Spinal cord (tissue), 10 donors: ENCODE measurements around the gene ATOH8. TPM values are rescaled to one million over a fixed set of nuclear protein-coding genes. Genes with fewer than 3 reads are reported as not detected.

Experiments used
- DNase-seq, 6 donors: peaks; one replicate each; pipeline versions ENCODE4 v3.0.0 to v3.0.0-alpha.2; 2013 to 2015; ENCODE audit warnings: low spot score in 6 of 6, low read depth in 4 of 6
- H3K27ac ChIP-seq: one replicate; pipeline ENCODE4 v1.5.1; 2013; ENCODE audit warnings: low read depth, low read length, control low read depth
- H3K27me3 ChIP-seq: one replicate; pipeline ENCODE4 v1.6.1; 2013; ENCODE audit warnings: low read length; ENCODE audit not compliant: control insufficient read depth, insufficient read depth
- H3K36me3 ChIP-seq: one replicate; pipeline ENCODE4 v1.6.1; 2013; ENCODE audit warnings: low read length; ENCODE audit not compliant: control insufficient read depth, insufficient read depth
- H3K4me1 ChIP-seq: one replicate; pipeline ENCODE4 v1.6.1; 2013; ENCODE audit warnings: low read length; ENCODE audit not compliant: control insufficient read depth, insufficient read depth
- H3K4me3 ChIP-seq: one replicate; pipeline ENCODE4 v1.5.1; 2013; ENCODE audit warnings: low read depth, low read length, control low read depth
- H3K9me3 ChIP-seq: one replicate; pipeline ENCODE4 v1.6.1; 2013; ENCODE audit warnings: low read length; ENCODE audit not compliant: control insufficient read depth, insufficient read depth
- WGBS: methylation state at CpG from one replicate; pipeline ENCODE4 v1.1.5; 2013; ENCODE audit warnings: missing lambda C conversion rate; ENCODE audit not compliant: insufficient coverage; 5-methylcytosine and 5-hydroxymethylcytosine counted together
- polyA plus RNA-seq, 2 donors: library from polyadenylated mRNA; unstranded; fragments of 120-200 nt; gene quantifications; one replicate each; pipeline ENCODE4 v1.2.1, GENCODE V29; 2013; ENCODE audit not compliant: insufficient read length in 2 of 2
- total RNA-seq, 2 donors: library from RNA; depleted of rRNA in 1 of 2; stranded (reverse); fragments of 120-200 nt in 1 of 2; fragments of >200 nt in 1 of 2; gene quantifications; one replicate each; pipeline versions ENCODE4 v1.2.3 to v1.2.4, GENCODE V29; 2013 to 2014
- donor health status: healthy.

The ATOH8 gene
- total and polyA plus RNA-seq, 4 donors = 5.8 to 25.8 (median 15.2) TPM

DNA sequence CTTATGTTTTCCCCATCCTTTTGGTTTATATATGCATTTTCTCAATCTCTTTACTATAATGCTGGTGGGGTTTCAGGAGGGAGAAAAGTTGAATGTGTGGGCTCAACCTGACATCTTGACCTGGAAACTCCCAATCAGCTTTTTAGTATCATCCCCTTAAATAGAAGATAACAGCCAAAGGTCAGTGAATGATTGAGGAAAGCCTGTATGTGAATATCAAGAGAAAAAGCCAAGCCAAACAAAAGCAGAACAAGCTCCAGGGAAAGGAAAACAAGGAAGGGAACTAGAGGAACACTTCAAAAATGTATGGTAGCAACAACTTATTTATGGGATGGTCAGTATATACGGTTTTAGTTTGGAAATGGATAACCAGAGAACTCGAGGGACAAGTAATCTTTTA is 28.3 kb upstream of the ATOH8 start:
- H3K4me1 ChIP-seq = peaks cover 16% of the 10 kb centered on the region
- H3K9me3 ChIP-seq = no peaks in the 10 kb centered on the region
- DNase-seq = no peak
- H3K4me3 ChIP-seq = no peak overlapping the region
- no peaks in the 10 kb centered on the region for H3K36me3 ChIP-seq
- H3K27ac ChIP-seq = no peak overlapping the region
- H3K27me3 ChIP-seq = no peaks in the 10 kb centered on the region
- no CpG with 5 or more reads among the region's 2 CpGs for WGBS

DNA sequence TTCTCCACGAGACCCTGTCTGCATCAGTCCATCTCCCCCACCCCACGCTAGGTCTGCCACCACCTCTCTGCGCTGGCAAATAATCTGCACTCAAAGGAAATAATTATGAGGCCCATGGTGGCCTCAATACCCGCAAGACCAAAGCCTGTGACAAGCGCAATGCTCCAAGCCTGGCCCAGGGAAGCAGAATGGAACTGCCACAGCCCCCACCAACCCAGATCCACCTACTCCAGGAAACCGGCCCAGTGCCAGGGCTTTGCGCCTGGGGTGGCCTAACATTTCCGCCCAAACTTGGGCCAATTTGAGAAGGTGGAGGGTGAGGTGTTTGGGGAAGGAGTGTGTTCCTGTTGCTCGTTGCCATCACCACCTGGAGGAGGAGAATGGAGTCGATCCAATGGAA is 26.0 kb upstream of the ATOH8 start:
- no peak for DNase-seq
- Histone ChIP-seq H3K4me1 (peaks cover 22% of the 10 kb centered on the region), H3K4me3 (no peak overlapping the region), H3K9me3 (no peaks in the 10 kb centered on the region), H3K27ac (no peak overlapping the region), H3K27me3 (no peaks in the 10 kb centered on the region), H3K36me3 (no peaks in the 10 kb centered on the region)
- WGBS = 91% methylated on average over 5 of the region's 10 CpGs

DNA sequence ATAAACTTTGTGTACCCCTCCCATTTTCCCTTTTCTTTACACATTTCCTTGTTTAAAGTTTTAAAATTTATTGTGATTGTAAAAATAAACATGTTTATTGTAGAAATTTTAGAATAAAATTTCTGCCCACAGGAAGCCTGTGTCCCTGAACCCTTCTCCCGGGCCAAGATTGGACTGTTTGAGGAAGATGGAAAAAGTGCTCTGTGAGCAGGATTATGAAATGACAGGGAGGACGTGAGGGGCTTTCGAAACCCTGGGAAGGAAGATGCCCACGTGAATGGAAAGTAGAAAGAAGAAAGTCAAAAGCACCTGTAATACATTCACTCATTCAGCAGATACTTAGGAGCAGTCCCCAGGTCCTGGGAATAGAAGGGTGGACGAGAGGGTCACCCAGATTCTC is 25.4 kb upstream of the ATOH8 start:
- Histone ChIP-seq H3K27ac (no peak overlapping the region), H3K4me1 (peaks cover 27% of the 10 kb centered on the region), H3K4me3 (no peak overlapping the region), H3K9me3 (no peaks in the 10 kb centered on the region), H3K36me3 (no peaks in the 10 kb centered on the region), H3K27me3 (no peaks in the 10 kb centered on the region)
- WGBS = 100% methylated on average over 1 of the region's 5 CpGs
- no peak for DNase-seq

DNA sequence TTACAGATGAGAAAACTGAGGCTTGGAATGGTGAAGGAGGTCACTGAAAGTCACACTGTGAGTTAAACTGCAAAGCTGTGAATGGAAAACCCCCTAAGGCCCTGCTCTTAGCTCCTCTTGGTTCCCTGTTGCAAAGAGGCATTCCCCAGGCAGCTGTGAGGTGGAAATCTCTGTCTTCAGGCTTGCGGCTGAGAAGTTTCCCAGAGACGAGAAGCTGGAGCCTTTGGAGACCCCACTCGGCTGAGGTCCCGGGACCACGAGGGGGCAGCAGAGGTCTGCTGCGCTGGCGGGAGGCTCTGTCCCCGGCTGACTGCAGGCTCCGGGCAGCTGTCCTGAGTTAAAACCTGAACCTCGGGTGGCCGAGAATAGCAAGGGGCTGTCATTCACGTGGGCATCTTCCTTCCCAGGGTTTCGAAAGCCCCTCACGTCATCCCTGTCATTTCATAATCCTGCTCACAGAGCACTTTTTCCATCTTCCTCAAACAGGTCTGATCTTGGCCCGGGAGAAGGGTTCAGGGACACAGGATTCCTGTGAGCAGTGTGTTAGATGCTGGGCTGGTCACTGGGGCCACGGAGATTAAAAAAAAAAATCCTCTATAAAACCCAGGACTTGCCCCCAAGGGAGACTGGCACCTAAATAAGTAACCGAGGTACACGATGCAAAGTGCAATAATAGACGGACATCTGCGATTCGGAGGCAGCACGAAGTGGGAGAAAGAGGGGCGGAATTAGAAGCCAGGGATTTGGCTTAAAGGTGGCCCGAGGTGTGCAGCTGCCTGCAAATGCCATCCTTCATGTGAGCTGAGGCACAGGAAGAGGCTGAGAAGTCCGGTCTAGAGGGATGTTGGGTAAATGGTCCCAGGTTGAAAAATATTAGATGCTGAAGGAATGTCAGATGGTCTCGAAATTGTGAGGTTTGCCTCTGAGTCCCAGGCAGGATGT is 24.6 kb upstream of the ATOH8 start:
- H3K27me3 ChIP-seq = no peaks in the 10 kb centered on the region
- DNase-seq = peak in 5 of 6 donors; percentile 57 to 93 (median 83)
- no peak overlapping the region for H3K4me3 ChIP-seq
- H3K36me3 ChIP-seq = no peaks in the 10 kb centered on the region
- H3K9me3 ChIP-seq = no peaks in the 10 kb centered on the region
- H3K27ac ChIP-seq = no peak overlapping the region
- peaks cover 34% of the 10 kb centered on the region for H3K4me1 ChIP-seq
- 42% methylated on average over 21 of the region's 26 CpGs for WGBS

GRCh38 chr2:85729825-85730510 is 23.8 kb upstream of the ATOH8 start:
- H3K27ac ChIP-seq = no peak overlapping the region
- DNase-seq = no peak
- no peaks in the 10 kb centered on the region for H3K36me3 ChIP-seq
- H3K4me1 ChIP-seq = peaks cover 31% of the 10 kb centered on the region
- H3K9me3 ChIP-seq = no peaks in the 10 kb centered on the region
- WGBS = 95% methylated on average over 8 of the region's 10 CpGs
- H3K27me3 ChIP-seq = no peaks in the 10 kb centered on the region
- H3K4me3 ChIP-seq = no peak overlapping the region

- Histone ChIP-seq H3K27me3 (no peaks in the 10 kb centered on the region), H3K4me3 (no peak overlapping the region), H3K27ac (no peak overlapping the region), H3K4me1 (peaks cover 30% of the 10 kb centered on the region), H3K36me3 (no peaks in the 10 kb centered on the region), H3K9me3 (no peaks in the 10 kb centered on the region)
- WGBS = 92% methylated on average over 3 of the region's 10 CpGs
- no peak for DNase-seq
Observed at GRCh38 chr2:85730686-85731230, 23.0 kb upstream of the ATOH8 start.

GRCh38 chr2:85731606-85732005 is 22.2 kb upstream of the ATOH8 start:
- Histone ChIP-seq H3K27ac (no peak overlapping the region), H3K36me3 (no peaks in the 10 kb centered on the region), H3K4me3 (no peak overlapping the region), H3K27me3 (no peaks in the 10 kb centered on the region), H3K4me1 (peaks cover 30% of the 10 kb centered on the region), H3K9me3 (no peaks in the 10 kb centered on the region)
- no peak for DNase-seq
- no CpG with 5 or more reads among the region's 3 CpGs for WGBS

- no peaks in the 10 kb centered on the region for H3K36me3 ChIP-seq
- no peak overlapping the region for H3K27ac ChIP-seq
- no peak overlapping the region for H3K4me3 ChIP-seq
- no CpG with 5 or more reads among the region's 2 CpGs for WGBS
- no peaks in the 10 kb centered on the region for H3K27me3 ChIP-seq
- H3K4me1 ChIP-seq = peaks cover 34% of the 10 kb centered on the region
- H3K9me3 ChIP-seq = no peaks in the 10 kb centered on the region
- DNase-seq = no peak
Observed at GRCh38 chr2:85732467-85733120, 21.2 kb upstream of the ATOH8 start.

DNA sequence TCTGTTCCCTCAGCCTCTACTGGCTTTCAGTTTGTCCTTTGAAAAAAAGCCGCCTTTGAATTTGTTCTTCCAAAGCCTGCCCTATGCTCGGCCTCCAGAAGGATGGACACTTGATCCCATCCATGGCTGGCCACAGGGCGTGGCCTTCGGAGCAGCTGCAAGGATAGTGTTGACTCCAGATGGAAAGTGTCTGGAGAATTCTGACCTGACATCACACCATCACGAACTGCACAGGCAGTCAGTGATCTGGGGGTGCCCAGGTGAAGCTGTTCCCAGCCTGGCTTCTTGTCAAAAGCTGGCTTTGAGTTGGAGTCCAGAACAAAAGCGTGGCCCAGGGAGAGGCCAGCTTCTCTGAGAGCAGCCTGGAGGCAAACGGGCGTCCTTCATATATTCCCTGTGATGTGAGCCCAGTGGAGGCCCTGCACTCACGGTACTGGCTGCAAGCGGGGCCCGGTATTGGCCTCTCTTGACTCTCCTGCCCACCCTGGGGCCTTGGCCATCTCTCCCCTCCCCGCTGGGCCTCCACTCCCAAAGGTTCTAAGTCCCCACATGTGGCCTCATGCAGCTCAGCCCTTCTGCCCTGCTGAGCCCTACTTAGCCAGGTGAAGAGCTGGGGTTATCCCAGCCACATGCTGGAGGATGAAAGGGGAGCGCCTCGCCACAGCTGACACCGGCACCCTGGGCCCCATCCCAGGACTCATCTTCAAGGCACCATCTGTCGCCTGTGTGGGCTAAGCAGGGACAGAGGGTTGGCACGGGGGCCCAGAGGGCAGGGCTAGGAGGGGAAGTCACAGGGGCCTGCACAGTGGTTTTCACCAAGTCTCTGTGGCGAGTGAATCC is 20.4 kb upstream of the ATOH8 start:
- no peak overlapping the region for H3K27ac ChIP-seq
- DNase-seq = no peak
- H3K4me3 ChIP-seq = no peak overlapping the region
- WGBS = 83% methylated on average over 13 of the region's 18 CpGs
- no peaks in the 10 kb centered on the region for H3K9me3 ChIP-seq
- H3K27me3 ChIP-seq = no peaks in the 10 kb centered on the region
- H3K36me3 ChIP-seq = no peaks in the 10 kb centered on the region
- peaks cover 39% of the 10 kb centered on the region for H3K4me1 ChIP-seq
